ENCODE measurements around the gene TMBIM6. TPM values are rescaled to one million over a fixed set of nuclear protein-coding genes. Genes with fewer than 3 reads are reported as not detected.

The TMBIM6 gene
- polyA plus RNA-seq, 2 of the 4 experiments (the other 2 are of a cell fraction): 331 to 1,255 TPM

GRCh38 chr12:49798934-49799333 lies 57.6 kb downstream of the TMBIM6 start (continued):
- TF ChIP-seq RARB (CRISPR knock-in tag; IDR thresholded peaks at IDR 0.05) (no peak), POLR2AphosphoS2 (conservative IDR thresholded peaks at IDR 0.05; ENCODE audit: low read length) (no peak)

- 82% methylated on average over 11 of the region's 11 CpGs for WGBS (ENCODE audit: missing lambda C conversion rate)
- no peaks in the 10 kb centered on the region for H3K9me3 ChIP-seq
- H3K4me2 ChIP-seq: no peak overlapping the region
- no peak for DNase-seq (ENCODE audit: low read depth in 1 of 2, low spot score in 1 of 2)
- TF ChIP-seq HOXB5 (CRISPR knock-in tag; IDR thresholded peaks at IDR 0.05) (no peak), POLR2A (IDR thresholded peaks at IDR 0.05; ENCODE audit: low read length) (no peak), EHF (CRISPR knock-in tag; IDR thresholded peaks at IDR 0.05) (no peak), RCOR1 (IDR thresholded peaks at IDR 0.05; ENCODE audit: low read depth, low read length) (no peak), REST (IDR thresholded peaks at IDR 0.05) (no peak), HOXA7 (CRISPR knock-in tag; IDR thresholded peaks at IDR 0.05) (no peak), PBX3 (IDR thresholded peaks at IDR 0.05) (no peak), FOXS1 (CRISPR knock-in tag; IDR thresholded peaks at IDR 0.05) (no peak), RFX5 (IDR thresholded peaks at IDR 0.05) (no peak), HOXB13 (CRISPR knock-in tag; IDR thresholded peaks at IDR 0.05; ENCODE audit: low read depth) (no peak), CBX8 (IDR thresholded peaks at IDR 0.05) (no peak), HMGXB4 (CRISPR knock-in tag; IDR thresholded peaks at IDR 0.05; ENCODE audit: borderline replicate concordance) (no peak), HEYL (CRISPR knock-in tag; IDR thresholded peaks at IDR 0.05) (no peak), GATA3 (IDR thresholded peaks at IDR 0.05; ENCODE audit: borderline replicate concordance) (no peak), POLR2AphosphoS2 (conservative IDR thresholded peaks at IDR 0.05; ENCODE audit: low read length) (no peak), TFCP2L1 (CRISPR knock-in tag; IDR thresholded peaks at IDR 0.05) (no peak), CEBPB (IDR thresholded peaks at IDR 0.05) (no peak)
- TF ChIP-seq, protein P1, sequence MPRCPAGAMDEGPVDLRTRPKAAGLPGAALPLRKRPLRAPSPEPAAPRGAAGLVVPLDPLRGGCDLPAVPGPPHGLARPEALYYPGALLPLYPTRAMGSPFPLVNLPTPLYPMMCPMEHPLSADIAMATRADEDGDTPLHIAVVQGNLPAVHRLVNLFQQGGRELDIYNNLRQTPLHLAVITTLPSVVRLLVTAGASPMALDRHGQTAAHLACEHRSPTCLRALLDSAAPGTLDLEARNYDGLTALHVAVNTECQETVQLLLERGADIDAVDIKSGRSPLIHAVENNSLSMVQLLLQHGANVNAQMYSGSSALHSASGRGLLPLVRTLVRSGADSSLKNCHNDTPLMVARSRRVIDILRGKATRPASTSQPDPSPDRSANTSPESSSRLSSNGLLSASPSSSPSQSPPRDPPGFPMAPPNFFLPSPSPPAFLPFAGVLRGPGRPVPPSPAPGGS (IDR thresholded peaks at IDR 0.05): no peak
- FAIRE-seq: no peak
- no peak overlapping the region for H3K4me3 ChIP-seq
- 0 out of 3 replicates have a peak, but pooled peaks cover 6% of the 10 kb centered on the region for H3K4me1 ChIP-seq
- ATAC-seq: no peak
- CTCF ChIA-PET: interaction anchor here (0.8 to 8.1 kb wide), 6 partner anchors 10 to 269 kb away, joined by 3 to 43 read pairs (median 4); no protein-coding TSS in a partner anchor
- POLR2A ChIA-PET: no interaction called here
- H3K27ac ChIP-seq: peak overlapping the region in 1 of 2 experiments; percentile 66; a peak in 3 of 6 replicates
These were observed 59.2 kb downstream of the TMBIM6 start for GRCh38 chr12:49800421-49801140.

All from A549 (cell line).